Right lobe of liver (tissue), 4 donors: ENCODE measurements around the gene TSKS.

Source experiments
- CTCF ChIP-seq, 4 donors: fragments of 200-600 bp in 3 of 4; fragments of 450-650 bp in 1 of 4; IDR thresholded peaks; one replicate each; pipeline versions ENCODE4 v1.5.1 to v1.8.0; 2016 to 2022; ENCODE audit warnings: antibody characterized with exemption in 4 of 4, mild to moderate bottlenecking in 2 of 4
- POLR2A ChIP-seq: fragments of 450-650 bp; IDR thresholded peaks from one replicate; pipeline ENCODE4 v1.6.1; 2017; ENCODE audit warnings: antibody characterized with exemption, mild to moderate bottlenecking
- donor health status: DM: no; HTN: no; CAD: no.
- donor health status: DM: no; HTN: no; CAD: no.
- donor health status: DM: no; HTN: yes; CAD: no.

- TF ChIP-seq CTCF (IDR thresholded peaks at IDR 0.05) (no peak), POLR2A (no peak)
Measured at GRCh38 chr19:49812452-49812996, 49.4 kb upstream of the TSKS start.
